Activated T-cell treated with anti-CD3 and anti-CD28 coated beads, Interleukin-2, amount 50 U/mL, for 72 hours (primary cell): ENCODE results near the gene TLN1. TPM values are rescaled to one million over a fixed set of nuclear protein-coding genes. Genes with fewer than 3 reads are reported as not detected.

Source experiments
- ATAC-seq, 2 donors: fragments of 150-1000 bp; cut with Tn5 transposase; replicated peaks in 1 of 2; 2 replicates each; pipeline ENCODE4 v1.10.0; 2021; ENCODE audit warnings: moderate library complexity in 2 of 2, mild to moderate bottlenecking in 1 of 2
- DNase-seq, 2 donors: peaks; one replicate each; pipeline ENCODE4 v3.0.0; 2021 to 2022; ENCODE audit warnings: mixed read lengths in 1 of 2
- H3K27ac Mint-ChIP-seq: one replicate; pipeline ENCODE4 v1.8.0; 2022; ENCODE audit warnings: mild to moderate bottlenecking, moderate library complexity, mixed read lengths
- H3K27me3 Mint-ChIP-seq: one replicate; pipeline ENCODE4 v1.8.0; 2022; ENCODE audit warnings: low read depth, mixed read lengths
- H3K36me3 Mint-ChIP-seq, 2 donors: one replicate each; pipeline ENCODE4 v1.8.0; 2022; ENCODE audit warnings: mixed read lengths in 2 of 2, mild to moderate bottlenecking in 1 of 2; ENCODE audit not compliant: insufficient read depth in 2 of 2
- H3K4me1 Mint-ChIP-seq: one replicate; pipeline ENCODE4 v1.8.0; 2022; ENCODE audit warnings: low read depth, mixed read lengths
- H3K4me3 Mint-ChIP-seq, 2 donors: one replicate each; pipeline ENCODE4 v1.8.0; 2022; ENCODE audit warnings: mild to moderate bottlenecking in 2 of 2, mixed read lengths in 2 of 2, moderate library complexity in 2 of 2
- H3K9me3 Mint-ChIP-seq, 2 donors: one replicate each; pipeline ENCODE4 v1.8.0; 2022; ENCODE audit warnings: mixed read lengths in 2 of 2
- total RNA-seq, 2 donors: library from RNA; stranded (reverse); gene quantifications; one replicate each; pipeline ENCODE4 v1.2.3, GENCODE V29; 2022

The TLN1 gene
- total RNA-seq, 2 donors from 2014 or later = 200 to 235 TPM

- peak overlapping the region; percentile 46 for H3K27ac Mint-ChIP-seq
- no peaks in the 10 kb centered on the region for H3K9me3 Mint-ChIP-seq
- DNase-seq (peak; percentile 37 to 39), ATAC-seq (peak; percentile 33 to 63)
- no peaks in the 10 kb centered on the region for H3K36me3 Mint-ChIP-seq
- peaks cover 35% of the 10 kb centered on the region for H3K4me1 Mint-ChIP-seq
- no peaks in the 10 kb centered on the region for H3K27me3 Mint-ChIP-seq
- peak overlapping the region; percentile 81 to 87 for H3K4me3 Mint-ChIP-seq
Observed at GRCh38 chr9:35690614-35691333, 41.2 kb downstream of the TLN1 start.

- no peaks in the 10 kb centered on the region for H3K9me3 Mint-ChIP-seq
- no peak overlapping the region for H3K27ac Mint-ChIP-seq
- no peak for DNase-seq
- peaks cover 35% of the 10 kb centered on the region for H3K4me1 Mint-ChIP-seq
- peak overlapping the region; percentile 70 to 72 for H3K4me3 Mint-ChIP-seq
- H3K27me3 Mint-ChIP-seq = no peaks in the 10 kb centered on the region
- H3K36me3 Mint-ChIP-seq = no peaks in the 10 kb centered on the region
- ATAC-seq = no peak
Observed at GRCh38 chr9:35690294-35690613, 41.7 kb downstream of the TLN1 start.

- Mint-ChIP-seq H3K9me3 (no peaks in the 10 kb centered on the region), H3K27me3 (no peaks in the 10 kb centered on the region), H3K4me3 (peak within 1 kb of the TSS; percentile 81 to 87), H3K27ac (peak within 1 kb of the TSS; percentile 46), H3K4me1 (peaks cover 35% of the 10 kb centered on the region), H3K36me3 (no peaks in the 10 kb centered on the region)
- DNase-seq (no peak), ATAC-seq (peak in 1 of 2 donors; percentile 4)
Observed at GRCh38 chr9:35689542-35690293, 42.3 kb downstream of the TLN1 start, which contains the start of gene TPM2. TSS of gene TPM2 (minus strand) at chr9:35689925. CDS start at chr9:35689817, 108 bp downstream.

- H3K27me3 Mint-ChIP-seq = no peaks in the 10 kb centered on the region
- H3K36me3 Mint-ChIP-seq = no peaks in the 10 kb centered on the region
- peak; percentile 74 to 81 for ATAC-seq
- no peaks in the 10 kb centered on the region for H3K9me3 Mint-ChIP-seq
- peak overlapping the region; percentile 67 to 74 for H3K4me3 Mint-ChIP-seq
- DNase-seq = peak in 1 of 2 donors; percentile 16
- peaks cover 35% of the 10 kb centered on the region for H3K4me1 Mint-ChIP-seq
- H3K27ac Mint-ChIP-seq = no peak overlapping the region
Observed at GRCh38 chr9:35688558-35689541, 43.1 kb downstream of the TLN1 start.

GRCh38 chr9:35687972-35688557 is 43.9 kb downstream of the TLN1 start:
- DNase-seq (no peak), ATAC-seq (no peak)
- H3K4me1 Mint-ChIP-seq = peaks cover 35% of the 10 kb centered on the region
- no peak overlapping the region for H3K27ac Mint-ChIP-seq
- no peak overlapping the region for H3K4me3 Mint-ChIP-seq
- no peaks in the 10 kb centered on the region for H3K27me3 Mint-ChIP-seq
- no peaks in the 10 kb centered on the region for H3K36me3 Mint-ChIP-seq
- no peaks in the 10 kb centered on the region for H3K9me3 Mint-ChIP-seq

GRCh38 chr9:35687306-35687705 is 44.7 kb downstream of the TLN1 start:
- ATAC-seq (no peak), DNase-seq (no peak)
- no peak overlapping the region for H3K4me3 Mint-ChIP-seq
- no peaks in the 10 kb centered on the region for H3K36me3 Mint-ChIP-seq
- H3K9me3 Mint-ChIP-seq = no peaks in the 10 kb centered on the region
- H3K27ac Mint-ChIP-seq = no peak overlapping the region
- H3K4me1 Mint-ChIP-seq = peaks cover 35% of the 10 kb centered on the region
- no peaks in the 10 kb centered on the region for H3K27me3 Mint-ChIP-seq

GRCh38 chr9:35686222-35687203 is 45.5 kb downstream of the TLN1 start:
- H3K9me3 Mint-ChIP-seq = no peaks in the 10 kb centered on the region
- no peaks in the 10 kb centered on the region for H3K36me3 Mint-ChIP-seq
- DNase-seq (no peak), ATAC-seq (no peak)
- no peak overlapping the region for H3K27ac Mint-ChIP-seq
- H3K27me3 Mint-ChIP-seq = no peaks in the 10 kb centered on the region
- peaks cover 29% of the 10 kb centered on the region for H3K4me1 Mint-ChIP-seq
- H3K4me3 Mint-ChIP-seq = no peak overlapping the region

GRCh38 chr9:35685506-35685905 is 46.5 kb downstream of the TLN1 start:
- Mint-ChIP-seq H3K9me3 (no peaks in the 10 kb centered on the region), H3K27ac (no peak overlapping the region), H3K27me3 (no peaks in the 10 kb centered on the region), H3K36me3 (no peaks in the 10 kb centered on the region), H3K4me3 (no peak overlapping the region), H3K4me1 (peaks cover 20% of the 10 kb centered on the region)
- DNase-seq (no peak), ATAC-seq (no peak)

- H3K4me3 Mint-ChIP-seq = no peak overlapping the region
- H3K9me3 Mint-ChIP-seq = no peaks in the 10 kb centered on the region
- no peaks in the 10 kb centered on the region for H3K36me3 Mint-ChIP-seq
- ATAC-seq (no peak), DNase-seq (no peak)
- no peaks in the 10 kb centered on the region for H3K27me3 Mint-ChIP-seq
- H3K4me1 Mint-ChIP-seq = peaks cover 20% of the 10 kb centered on the region
- H3K27ac Mint-ChIP-seq = no peak overlapping the region
Observed at GRCh38 chr9:35684921-35685320, 47.1 kb downstream of the TLN1 start.

- peaks cover 9% of the 10 kb centered on the region for H3K4me1 Mint-ChIP-seq
- H3K27ac Mint-ChIP-seq = no peak overlapping the region
- ATAC-seq (no peak), DNase-seq (no peak)
- H3K27me3 Mint-ChIP-seq = no peaks in the 10 kb centered on the region
- H3K36me3 Mint-ChIP-seq = no peaks in the 10 kb centered on the region
- no peak overlapping the region for H3K4me3 Mint-ChIP-seq
- H3K9me3 Mint-ChIP-seq = no peaks in the 10 kb centered on the region
Observed at GRCh38 chr9:35683323-35683722, 48.7 kb downstream of the TLN1 start.

- Mint-ChIP-seq H3K27ac (no peak overlapping the region), H3K9me3 (no peaks in the 10 kb centered on the region), H3K4me1 (peaks cover 3% of the 10 kb centered on the region), H3K4me3 (no peak overlapping the region), H3K36me3 (no peaks in the 10 kb centered on the region), H3K27me3 (no peaks in the 10 kb centered on the region)
- DNase-seq (no peak), ATAC-seq (no peak)
Observed at GRCh38 chr9:35682520-35683315, 49.3 kb downstream of the TLN1 start.
